ENCODE measurements around the gene TP53TG5.

TP53TG5 gene

GRCh38 chr20:45392733-45393132, 14.6 kb upstream of the TP53TG5 start:
- Histone ChIP-seq H3K27ac (ENCODE audit: low read length) (no peak overlapping the region), H3K79me2 (ENCODE audit: insufficient read depth, low read length) (no peaks in the 10 kb centered on the region), H3K4me2 (ENCODE audit: insufficient read depth, low read length) (no peak overlapping the region), H3K36me3 (ENCODE audit: insufficient read depth, low read length) (0 out of 2 replicates have a peak, but pooled peaks cover 3% of the 10 kb centered on the region), H3K27me3 (ENCODE audit: insufficient read depth, low read length, poor library complexity) (no peaks in the 10 kb centered on the region), H2AFZ (ENCODE audit: low read depth, low read length) (no peak overlapping the region), H4K20me1 (ENCODE audit: insufficient read depth, low read length) (no peaks in the 10 kb centered on the region), H3K4me3 (ENCODE audit: low read depth in 1 of 2, low read length in 2 of 2) (no peak overlapping the region), H3K4me1 (ENCODE audit: insufficient read depth, low read length) (no peaks in the 10 kb centered on the region), H3K9ac (ENCODE audit: low read depth, low read length) (no peak overlapping the region), H3K9me3 (ENCODE audit: insufficient read depth, low read length, severe bottlenecking) (no peaks in the 10 kb centered on the region)
- ATAC-seq (ENCODE audit: insufficient read depth, low read depth) = no peak
- DNase-seq = no peak
- TF ChIP-seq EZH2 (IDR thresholded peaks at IDR 0.05; ENCODE audit: borderline replicate concordance, low read depth, low read length, severe bottlenecking) (no peak), CTCF (IDR thresholded peaks at IDR 0.05; ENCODE audit: borderline replicate concordance, extremely low read depth, low read length, poor library complexity, severe bottlenecking) (peak; percentile 18)

GRCh38 chr20:45391559-45391958, 13.4 kb upstream of the TP53TG5 start:
- Histone ChIP-seq H3K79me2 (ENCODE audit: insufficient read depth, low read length) (no peaks in the 10 kb centered on the region), H3K9ac (ENCODE audit: low read depth, low read length) (no peak overlapping the region), H4K20me1 (ENCODE audit: insufficient read depth, low read length) (no peaks in the 10 kb centered on the region), H3K27ac (ENCODE audit: low read length) (no peak overlapping the region), H3K27me3 (ENCODE audit: insufficient read depth, low read length, poor library complexity) (no peaks in the 10 kb centered on the region), H2AFZ (ENCODE audit: low read depth, low read length) (no peak overlapping the region), H3K4me3 (ENCODE audit: low read depth in 1 of 2, low read length in 2 of 2) (no peak overlapping the region), H3K9me3 (ENCODE audit: insufficient read depth, low read length, severe bottlenecking) (no peaks in the 10 kb centered on the region), H3K4me1 (ENCODE audit: insufficient read depth, low read length) (no peaks in the 10 kb centered on the region), H3K4me2 (ENCODE audit: insufficient read depth, low read length) (no peak overlapping the region), H3K36me3 (ENCODE audit: insufficient read depth, low read length) (0 out of 2 replicates have a peak, but pooled peaks cover 3% of the 10 kb centered on the region)
- DNase-seq = no peak
- ATAC-seq (ENCODE audit: insufficient read depth, low read depth) = no peak
- TF ChIP-seq CTCF (IDR thresholded peaks at IDR 0.05; ENCODE audit: borderline replicate concordance, extremely low read depth, low read length, poor library complexity, severe bottlenecking) (no peak), EZH2 (IDR thresholded peaks at IDR 0.05; ENCODE audit: borderline replicate concordance, low read depth, low read length, severe bottlenecking) (no peak)

- ATAC-seq (ENCODE audit: insufficient read depth, low read depth) = no peak
- no peak overlapping the region for H3K4me2 ChIP-seq (ENCODE audit: insufficient read depth, low read length)
Measured at GRCh38 chr20:45390931-45391330, 12.8 kb upstream of the TP53TG5 start.

More at GRCh38 chr20:45390931-45391330, 12.8 kb upstream of the TP53TG5 start:
- no peak for DNase-seq
- 0 out of 2 replicates have a peak, but pooled peaks cover 3% of the 10 kb centered on the region for H3K36me3 ChIP-seq (ENCODE audit: insufficient read depth, low read length)
- H3K9me3 ChIP-seq (ENCODE audit: insufficient read depth, low read length, severe bottlenecking) = no peaks in the 10 kb centered on the region
- H3K9ac ChIP-seq (ENCODE audit: low read depth, low read length) = no peak overlapping the region
- H3K4me3 ChIP-seq (ENCODE audit: low read depth in 1 of 2, low read length in 2 of 2) = no peak overlapping the region
- no peaks in the 10 kb centered on the region for H4K20me1 ChIP-seq (ENCODE audit: insufficient read depth, low read length)
- H3K27ac ChIP-seq (ENCODE audit: low read length) = no peak overlapping the region
- no peaks in the 10 kb centered on the region for H3K4me1 ChIP-seq (ENCODE audit: insufficient read depth, low read length)
- no peaks in the 10 kb centered on the region for H3K79me2 ChIP-seq (ENCODE audit: insufficient read depth, low read length)
- H2AFZ ChIP-seq (ENCODE audit: low read depth, low read length) = no peak overlapping the region
- TF ChIP-seq EZH2 (IDR thresholded peaks at IDR 0.05; ENCODE audit: borderline replicate concordance, low read depth, low read length, severe bottlenecking) (no peak), CTCF (IDR thresholded peaks at IDR 0.05; ENCODE audit: borderline replicate concordance, extremely low read depth, low read length, poor library complexity, severe bottlenecking) (no peak)
- H3K27me3 ChIP-seq (ENCODE audit: insufficient read depth, low read length, poor library complexity) = no peaks in the 10 kb centered on the region

Data from DND-41 (cell line).